NCI-H1930 (cell line): ENCODE results near the gene DEPP1.

Source experiments
- DNase-seq, 2 experiments: peaks; one replicate each; lab custom pipeline; 2025; lab: John Stamatoyannopoulos, UW

Gene DEPP1

GRCh38 chr10:44954042-44954441 lies 24.6 kb downstream of the DEPP1 start:
- no peak for DNase-seq

GRCh38 chr10:44952779-44953231 lies 25.8 kb downstream of the DEPP1 start:
- no peak for DNase-seq

GRCh38 chr10:44951576-44952226 lies 26.9 kb downstream of the DEPP1 start:
- no peak for DNase-seq

DNA sequence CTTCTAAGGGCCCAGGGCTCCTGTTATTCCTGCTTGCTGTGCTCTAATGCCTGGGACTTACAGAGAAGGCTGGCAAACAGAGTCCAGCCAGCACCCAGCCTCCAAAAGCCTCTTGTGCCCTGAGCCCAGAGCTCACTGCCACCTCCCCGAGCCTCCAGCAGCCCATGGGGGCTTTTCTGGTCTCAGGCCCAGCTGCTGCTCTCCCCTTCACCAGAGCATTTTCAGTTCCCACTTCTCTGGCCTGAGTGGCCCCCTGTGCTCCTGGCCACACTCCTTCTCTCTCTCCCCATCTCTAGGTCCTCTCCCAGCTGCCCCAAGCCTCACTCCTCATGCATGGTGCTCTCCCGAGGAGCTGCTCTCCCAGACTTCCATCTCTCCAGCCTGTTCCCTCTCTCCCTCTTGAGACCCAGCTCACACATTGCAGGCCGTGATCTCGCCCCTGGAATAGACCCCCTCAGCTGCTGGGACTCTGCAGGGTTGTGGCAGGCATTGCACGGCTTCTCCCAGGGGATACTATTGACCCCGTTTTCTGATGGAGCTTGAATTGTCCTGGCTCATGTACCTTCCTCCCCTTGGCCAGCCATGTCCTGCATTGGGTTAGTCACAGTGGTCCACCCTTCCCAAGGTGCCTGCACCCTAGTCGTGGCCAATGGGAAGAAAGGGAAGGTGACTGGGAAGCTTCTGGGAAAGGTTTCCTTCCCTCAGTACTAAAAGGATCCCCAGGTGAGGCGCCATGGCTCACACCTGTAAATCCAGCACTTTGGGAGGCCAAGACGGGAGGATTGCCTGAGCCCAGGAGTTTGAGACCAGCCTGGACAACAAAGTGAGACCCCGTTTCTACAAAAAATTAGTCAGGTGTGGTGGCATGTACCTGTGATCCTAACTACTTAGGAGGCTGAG lies 28.0 kb downstream of the DEPP1 start:
- DNase-seq = no peak

DNA sequence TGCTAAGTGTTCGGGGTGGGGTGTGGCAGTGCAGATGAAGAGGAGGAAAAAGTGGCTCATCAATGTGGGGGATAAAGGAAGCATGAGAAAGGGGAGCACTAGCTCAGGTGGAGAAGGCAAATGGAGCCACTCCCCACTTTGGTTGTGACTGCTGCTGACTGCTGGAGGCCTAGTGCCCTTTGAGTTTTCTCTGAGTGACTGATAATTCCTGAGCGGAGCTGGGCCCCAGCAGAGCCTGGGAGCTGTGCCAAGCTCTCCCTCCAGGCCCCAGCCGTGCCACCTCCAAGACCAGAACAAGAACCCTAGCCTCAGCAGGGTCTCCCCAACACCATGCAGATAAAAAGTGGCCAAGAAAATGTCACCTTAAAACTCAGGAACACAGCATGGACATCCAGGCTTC lies 28.7 kb downstream of the DEPP1 start:
- no peak for DNase-seq

DNA sequence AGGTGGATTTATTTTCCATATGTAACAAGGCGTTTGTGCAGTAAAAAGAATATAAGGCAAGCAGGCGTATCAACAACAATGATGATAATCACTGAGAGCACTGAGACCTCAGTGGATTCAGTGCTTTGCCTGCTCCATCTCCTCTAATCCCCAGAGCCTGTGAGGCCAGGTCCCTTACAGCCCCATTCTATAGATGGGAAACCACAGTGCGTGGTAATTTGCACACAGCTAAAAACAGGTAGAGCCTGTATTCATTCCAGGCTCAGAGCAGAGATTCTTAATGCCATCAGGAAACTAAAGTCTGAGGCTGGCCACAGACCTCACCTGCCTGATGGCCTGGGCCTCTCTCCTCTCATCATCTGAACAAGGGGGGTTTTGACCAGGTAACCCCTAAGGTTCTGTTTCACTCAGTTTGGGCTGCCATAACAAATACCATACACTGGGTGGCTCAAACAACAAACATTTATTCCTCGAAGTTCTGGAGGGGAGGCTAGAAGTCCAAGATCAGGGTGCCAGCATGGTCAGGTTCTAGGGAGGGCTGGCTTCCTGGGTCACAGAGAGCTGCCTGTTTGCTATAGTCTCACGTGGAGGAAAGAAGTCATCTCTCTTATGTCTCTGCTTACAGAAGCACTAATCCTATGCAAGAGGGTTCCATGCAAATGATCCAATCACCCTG lies 29.3 kb downstream of the DEPP1 start:
- no peak for DNase-seq

DNA sequence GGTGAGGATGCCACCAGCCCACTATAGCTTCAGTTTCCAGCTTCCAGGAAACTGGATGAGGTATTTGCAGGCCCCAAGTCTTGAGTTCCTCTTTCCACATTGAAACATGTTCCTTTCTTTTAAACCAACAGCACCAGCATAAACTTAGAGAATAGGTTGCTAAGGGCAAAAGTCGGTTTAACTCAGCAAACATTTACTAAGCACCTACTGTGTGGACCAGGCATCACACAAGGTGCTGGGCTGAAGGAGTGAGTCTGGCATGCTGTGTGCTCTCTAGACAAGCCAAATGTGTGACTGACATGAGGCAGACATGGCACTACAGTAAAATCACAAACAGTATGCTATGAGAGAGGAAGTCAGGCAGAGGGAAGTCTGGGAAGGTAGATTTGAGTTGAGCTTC lies 30.0 kb downstream of the DEPP1 start:
- no peak for DNase-seq

GRCh38 chr10:44947371-44948152 lies 31.0 kb downstream of the DEPP1 start:
- DNase-seq = no peak

DNA sequence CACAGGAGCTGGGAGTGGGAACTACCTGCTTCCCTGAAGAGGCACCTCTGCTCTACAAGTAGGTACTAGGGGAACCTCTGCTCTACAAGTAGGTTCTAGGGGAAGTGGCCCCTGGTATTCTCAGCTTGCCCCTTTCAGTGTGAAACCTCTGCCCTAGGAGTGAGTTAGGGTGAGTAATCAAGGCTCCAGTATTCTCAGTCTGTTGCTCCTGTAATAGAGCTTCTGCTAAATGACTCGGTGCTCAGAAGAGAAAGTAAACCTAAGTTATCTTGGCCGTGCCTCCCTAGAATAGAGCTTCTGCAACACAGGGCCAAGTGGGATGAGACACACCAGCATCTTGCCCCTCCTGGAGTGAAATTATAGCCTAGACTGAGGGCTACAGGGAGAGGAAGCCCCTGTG lies 32.4 kb downstream of the DEPP1 start:
- DNase-seq = no peak

DNA sequence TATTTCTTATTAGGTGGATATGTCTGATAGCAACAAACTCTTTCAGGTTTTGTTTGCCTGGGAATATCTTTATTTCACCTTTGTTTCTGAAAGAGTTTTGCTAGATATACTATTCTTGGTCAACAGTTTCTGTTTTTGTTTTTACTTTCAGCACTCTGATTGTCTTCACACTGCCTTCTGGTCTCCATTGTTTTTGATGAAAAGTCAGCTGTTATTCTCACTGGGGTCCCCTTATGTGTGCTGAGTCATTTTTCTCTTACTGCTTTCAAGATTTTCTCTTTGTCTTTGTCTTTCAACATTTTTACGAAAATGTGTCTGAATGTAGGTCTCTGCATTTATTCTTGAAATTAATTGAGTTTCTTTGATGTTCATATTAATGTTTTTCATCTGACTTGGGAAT lies 34.3 kb downstream of the DEPP1 start:
- DNase-seq = no peak

DNA sequence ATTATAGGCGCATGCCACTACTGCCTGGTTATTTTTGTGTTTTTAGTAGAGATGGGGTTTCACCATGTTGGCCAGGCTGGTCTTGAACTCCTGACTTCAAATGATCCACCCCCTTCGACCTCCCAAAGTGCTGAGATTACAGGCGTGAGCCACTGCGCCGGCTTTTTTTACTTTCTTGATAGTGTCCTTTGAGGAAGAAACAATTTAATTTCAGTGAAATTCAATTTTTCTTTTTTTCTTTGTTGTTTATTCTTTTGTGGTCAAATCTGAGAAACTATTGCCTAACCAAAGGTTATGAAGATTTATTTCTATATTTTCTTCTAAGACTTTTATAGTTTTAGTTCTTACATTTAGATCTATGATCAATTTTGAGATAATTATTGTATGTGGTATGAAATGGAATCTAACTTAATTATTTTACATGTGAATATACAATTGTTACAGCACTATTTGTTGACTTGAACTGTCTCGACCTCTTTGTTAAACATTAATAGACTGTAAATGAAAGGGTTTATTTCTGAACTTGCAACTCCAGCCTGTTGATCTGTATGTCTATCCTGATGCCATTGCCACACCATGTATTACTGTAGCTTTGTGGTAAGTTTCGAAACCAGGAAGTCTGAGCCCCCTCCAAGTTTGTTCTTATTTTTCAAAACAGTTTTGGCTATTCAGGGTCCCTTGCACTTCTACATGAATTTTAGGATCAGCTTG lies 38.8 kb downstream of the DEPP1 start:
- DNase-seq = no peak

- no peak for DNase-seq
Measured at GRCh38 chr10:44938956-44939355, 39.7 kb downstream of the DEPP1 start.

- DNase-seq = no peak
Measured at GRCh38 chr10:44937196-44938005, 41.2 kb downstream of the DEPP1 start.

- no peak for DNase-seq
Measured at GRCh38 chr10:44936314-44936975, 42.2 kb downstream of the DEPP1 start.

DNA sequence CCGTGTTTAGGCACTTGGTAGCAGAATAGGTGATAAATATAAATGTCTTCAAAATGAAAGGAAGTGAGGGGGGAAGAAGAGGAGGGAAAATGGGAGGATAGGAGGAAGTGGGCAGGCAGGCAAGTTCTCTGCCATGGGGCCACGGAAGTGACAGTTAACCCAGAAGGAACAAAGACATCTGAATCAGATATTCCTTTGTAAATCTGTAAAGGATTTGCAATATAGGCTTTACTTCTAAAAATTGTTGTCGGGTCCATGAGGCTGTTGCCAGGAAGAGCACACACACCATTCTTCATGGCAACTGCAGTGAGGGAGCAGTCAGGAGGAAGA lies 42.7 kb downstream of the DEPP1 start:
- DNase-seq = no peak

DNA sequence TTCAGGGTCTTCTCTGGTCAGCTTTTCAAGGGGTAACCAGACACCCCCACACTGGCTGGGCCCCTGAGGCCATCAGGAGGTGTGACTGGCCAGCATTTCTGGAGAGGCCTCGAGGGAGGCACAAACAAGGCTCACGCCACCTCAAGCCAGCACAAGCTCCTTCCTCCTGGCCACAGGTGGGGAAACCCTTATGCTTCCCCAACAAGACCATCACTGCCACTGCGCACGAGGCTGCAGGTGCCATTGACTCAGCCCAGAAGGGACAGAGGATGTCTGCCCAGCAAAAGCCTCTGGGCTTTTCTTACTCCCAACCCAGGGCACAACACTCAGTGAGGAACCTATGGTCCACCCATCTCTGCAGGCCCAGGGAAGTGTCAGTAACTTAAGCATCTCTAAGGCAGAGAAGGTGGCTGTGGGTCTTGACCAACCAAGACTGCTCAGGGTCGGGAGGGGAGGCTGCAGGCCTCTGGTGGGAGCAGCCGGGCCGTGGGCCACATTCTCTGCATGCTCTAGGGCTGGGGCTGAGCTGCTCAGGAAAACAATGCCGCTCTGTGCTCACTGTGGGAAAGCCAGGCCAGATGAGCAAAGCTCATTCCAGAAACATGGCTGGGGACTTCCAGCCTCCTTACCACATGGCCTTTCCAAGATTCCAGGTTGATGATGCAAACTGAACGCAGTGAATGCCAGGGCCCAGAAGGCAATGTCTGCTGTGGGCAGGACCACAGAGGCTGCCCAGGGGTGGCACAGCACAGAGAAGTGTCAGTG lies 43.2 kb downstream of the DEPP1 start:
- no peak for DNase-seq

- DNase-seq = no peak
Measured at GRCh38 chr10:44934416-44935200, 44.0 kb downstream of the DEPP1 start.
